Activated CD4-positive, CD25-positive, alpha-beta regulatory T cell (primary cell): Measurements from ENCODE around the gene NACC2.

Source experiments
- DNase-seq, 4 experiments: peaks; one replicate each; lab custom pipeline; 2025; lab: John Stamatoyannopoulos, UW

The NACC2 gene

DNA sequence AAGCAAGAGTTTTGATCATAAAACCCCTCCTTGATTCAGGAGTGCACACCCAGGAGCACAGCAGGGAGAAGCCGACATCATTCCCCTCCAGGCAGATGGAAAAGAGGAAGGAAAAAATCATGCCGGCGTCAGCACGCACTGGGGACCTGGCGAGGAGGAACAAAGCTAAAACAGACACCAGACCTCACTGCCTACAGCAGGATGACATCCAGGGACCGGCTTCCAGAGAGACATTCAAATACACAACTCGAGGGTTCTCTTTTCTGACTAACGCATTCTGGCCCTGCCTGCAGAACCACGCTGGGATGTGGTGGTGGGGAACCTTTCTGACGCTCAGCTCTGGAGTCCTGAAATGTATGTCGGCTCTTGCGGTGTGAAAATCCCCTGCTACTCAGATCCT lies 136.6 kb downstream of the NACC2 start:
- no peak for DNase-seq

DNA sequence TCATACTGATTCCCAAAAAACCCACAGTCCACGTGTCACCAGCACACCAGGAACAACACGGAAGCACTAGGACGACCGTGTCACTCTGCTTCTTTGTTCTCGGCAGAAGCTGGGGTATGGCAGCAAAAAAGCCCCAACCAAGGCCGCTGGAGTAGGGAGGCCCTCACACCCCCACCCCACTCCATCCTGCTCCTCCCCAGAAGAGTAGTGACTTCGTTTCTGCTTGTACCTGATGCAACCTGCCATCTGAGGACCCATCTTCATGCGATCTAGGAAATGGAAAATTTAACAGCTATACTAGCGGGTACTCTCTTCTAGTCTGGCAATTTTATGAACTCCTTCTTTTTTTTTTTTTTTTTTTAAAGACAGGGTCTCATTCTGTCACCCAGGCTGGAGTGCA lies 137.7 kb downstream of the NACC2 start:
- no peak for DNase-seq

DNA sequence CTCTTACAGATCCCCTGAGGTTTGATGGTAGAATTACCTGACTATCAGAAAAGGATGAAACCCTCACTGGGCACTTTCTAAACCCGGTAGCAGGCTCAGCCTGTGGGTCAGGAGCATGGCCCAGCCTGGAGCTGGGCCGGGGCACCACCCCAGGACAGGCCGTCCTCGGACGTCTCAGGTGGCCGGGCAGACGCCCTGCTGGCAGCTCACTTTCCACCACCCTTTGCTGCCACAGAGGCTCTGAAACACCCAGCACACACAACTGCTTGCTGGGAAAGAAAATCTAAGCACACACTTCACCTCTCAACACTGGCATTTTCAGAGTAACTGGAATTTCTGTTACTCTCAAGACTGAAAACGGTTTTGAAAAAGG lies 138.3 kb downstream of the NACC2 start:
- DNase-seq = no peak
